GM18868 (cell line): ENCODE results near the gene SH2D2A.
A peak's percentile ranks its signal among the peaks of the same experiment; 100 is the strongest.

Experiments
- ATAC-seq: cut with Tn5 transposase; IDR thresholded peaks from one replicate; pipeline ENCODE4 v1.9.1; 2021; ENCODE audit warnings: mild to moderate bottlenecking, moderate library complexity; ENCODE audit not compliant: unreplicated experiment

The SH2D2A gene

DNA sequence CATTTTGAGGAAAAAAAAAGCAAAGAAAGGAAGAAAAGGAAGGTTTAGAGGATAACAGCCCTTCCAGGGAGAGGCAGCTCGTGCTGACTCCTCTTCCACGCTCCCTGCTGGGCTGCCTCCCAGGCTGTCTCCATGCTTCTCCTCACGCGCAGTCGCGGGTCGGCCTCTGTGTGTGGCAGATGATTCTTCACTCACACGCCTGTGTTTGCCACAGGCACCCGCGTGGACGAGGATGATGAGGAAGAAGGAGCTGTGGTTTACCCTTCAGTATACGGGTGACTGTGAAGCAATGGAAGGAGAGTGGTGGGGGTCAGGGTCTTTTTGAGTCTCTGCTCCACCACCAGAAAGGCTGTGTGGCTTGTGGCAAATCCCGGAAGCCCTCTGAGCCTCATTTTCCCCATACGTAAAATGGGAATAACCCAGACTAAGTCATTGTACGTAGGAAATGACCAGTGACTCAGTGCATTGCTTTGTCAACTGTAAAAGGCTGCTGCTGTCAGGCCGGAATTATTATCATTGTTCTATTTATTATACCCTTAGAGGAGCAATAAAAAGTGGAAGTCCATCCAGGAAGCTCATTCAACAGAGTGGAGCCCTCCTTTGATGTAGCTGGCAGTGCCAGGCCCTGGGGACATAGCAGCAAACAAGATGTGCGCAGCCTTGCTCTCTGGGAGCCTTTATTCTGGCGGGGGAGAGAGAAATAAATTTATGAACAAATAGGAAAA, 11.9 kb upstream of the SH2D2A start:
- ATAC-seq, result no peak

DNA sequence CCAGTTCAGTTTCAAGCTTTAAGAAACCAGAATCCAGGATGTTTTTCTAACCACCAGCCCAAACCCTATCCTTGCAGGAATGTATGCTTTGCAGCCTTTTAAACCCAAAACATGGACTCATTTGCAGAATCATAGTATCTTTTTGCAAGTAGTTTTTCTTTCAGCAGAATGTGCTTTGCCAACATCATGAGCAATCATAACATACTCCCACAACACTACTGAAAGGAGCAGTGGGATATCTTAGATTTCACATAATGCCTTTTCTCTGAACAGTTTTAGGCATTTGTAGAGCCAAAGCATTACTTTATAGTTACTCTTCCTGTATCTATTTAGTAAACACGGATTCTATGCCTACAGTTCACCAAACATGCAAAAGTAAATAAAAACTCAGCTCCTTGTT, 10.0 kb upstream of the SH2D2A start:
- ATAC-seq, result no peak

DNA sequence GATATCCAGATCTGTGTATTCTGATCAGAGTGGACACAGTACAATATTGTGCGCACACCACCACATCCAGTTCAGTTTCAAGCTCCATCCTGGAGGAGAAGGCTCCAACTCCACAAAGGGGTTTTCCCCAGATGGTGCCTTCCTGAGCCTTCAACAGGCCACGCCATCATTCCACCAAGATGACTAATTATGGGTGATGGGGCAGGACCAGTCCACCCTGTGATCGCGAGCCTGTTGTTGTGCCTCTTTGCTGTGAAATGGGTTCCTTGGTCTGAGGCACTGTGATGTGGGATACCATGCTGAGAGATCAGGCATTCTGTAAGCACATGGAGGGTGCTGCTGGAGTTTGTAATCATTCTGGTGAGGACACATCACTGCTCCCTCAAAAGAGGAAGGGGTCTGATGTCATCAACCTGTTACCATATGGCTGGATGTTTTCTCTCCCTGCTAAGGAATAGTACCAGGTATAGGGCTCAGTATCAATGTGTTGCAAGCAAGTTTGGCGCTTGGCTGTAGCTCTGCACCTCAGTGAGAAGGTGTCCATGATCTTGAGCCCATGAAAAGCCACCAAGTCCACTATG, 6.7 kb upstream of the SH2D2A start:
- no peak for ATAC-seq

GRCh38 chr1:156822680-156823079, 6.0 kb upstream of the SH2D2A start:
- no peak for ATAC-seq

DNA sequence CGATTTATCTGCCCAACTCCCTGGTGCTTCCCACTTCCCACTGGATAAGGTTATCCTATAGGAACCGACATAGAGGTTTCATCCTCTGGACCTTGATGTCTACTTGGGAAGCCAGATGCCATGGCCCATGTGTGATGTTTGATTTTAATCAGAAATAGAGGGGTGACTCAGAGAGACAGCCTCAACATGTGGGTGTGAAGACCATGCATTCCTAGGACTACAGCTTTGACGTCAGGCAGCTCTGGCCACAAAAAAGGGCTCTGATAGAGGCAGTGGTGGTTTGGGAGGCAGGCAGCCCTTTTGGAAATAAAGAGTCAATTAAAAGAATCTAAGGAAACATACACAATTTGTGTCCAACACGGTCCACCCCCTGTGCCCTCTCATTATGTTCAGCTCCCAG, 5.2 kb upstream of the SH2D2A start:
- no peak for ATAC-seq

- no peak for ATAC-seq
Measured at GRCh38 chr1:156815961-156816422, 656 bp downstream of the SH2D2A start.

DNA sequence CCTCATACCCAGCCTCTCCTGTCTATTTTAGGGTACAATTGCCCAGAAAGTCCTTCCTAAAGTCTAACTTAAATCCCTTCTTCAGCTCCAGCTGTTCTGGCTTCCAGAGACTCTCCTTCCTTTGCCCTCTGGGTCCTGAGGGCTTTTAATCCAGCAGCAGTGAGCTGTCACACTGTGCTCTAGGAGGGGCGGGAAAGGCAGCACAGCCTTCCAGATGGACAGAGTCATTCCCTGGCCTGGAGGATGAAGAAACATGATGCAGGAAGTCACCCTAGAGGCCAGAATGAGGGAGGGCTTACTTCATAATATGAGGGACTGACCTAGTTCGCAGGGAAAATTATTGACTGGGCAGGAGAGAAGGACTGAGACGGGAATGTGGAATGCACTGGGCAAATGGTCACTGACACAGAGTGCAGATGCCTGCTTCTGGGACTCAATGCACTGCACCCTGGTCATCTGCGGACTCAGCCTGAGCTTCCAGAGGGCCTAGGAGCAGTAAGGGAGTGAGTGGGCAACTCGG, 1.3 kb downstream of the SH2D2A start:
- ATAC-seq, result no peak

- ATAC-seq, result no peak
Measured at GRCh38 chr1:156814571-156815260, 1.9 kb downstream of the SH2D2A start.

- peak; percentile 48 for ATAC-seq
Measured at GRCh38 chr1:156813750-156814570, 2.7 kb downstream of the SH2D2A start.

- ATAC-seq, result no peak
Measured at GRCh38 chr1:156813298-156813697, 3.4 kb downstream of the SH2D2A start.

GRCh38 chr1:156812293-156812990, 4.2 kb downstream of the SH2D2A start:
- ATAC-seq, result no peak

DNA sequence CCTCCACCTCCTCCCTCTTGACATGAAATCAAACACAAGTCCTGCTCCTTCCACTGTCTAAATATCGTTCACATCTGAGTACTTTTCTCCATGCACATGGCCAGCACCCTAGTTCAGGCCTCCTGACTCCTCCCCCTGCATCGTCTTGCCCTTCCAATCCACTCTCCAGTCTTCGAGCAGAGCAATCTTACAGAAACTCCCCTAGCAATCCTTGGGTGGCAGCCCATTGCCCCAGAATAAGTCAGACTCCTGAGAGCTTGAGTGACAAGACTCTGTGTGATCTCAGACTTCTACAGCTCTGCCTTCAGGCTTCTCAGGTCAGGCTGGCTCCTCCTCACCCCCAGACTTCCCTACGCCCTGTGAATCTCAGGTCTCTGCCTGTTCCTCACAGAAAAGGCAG, 5.5 kb downstream of the SH2D2A start:
- ATAC-seq, result no peak

GRCh38 chr1:156809711-156810366, 6.8 kb downstream of the SH2D2A start:
- ATAC-seq, result no peak

DNA sequence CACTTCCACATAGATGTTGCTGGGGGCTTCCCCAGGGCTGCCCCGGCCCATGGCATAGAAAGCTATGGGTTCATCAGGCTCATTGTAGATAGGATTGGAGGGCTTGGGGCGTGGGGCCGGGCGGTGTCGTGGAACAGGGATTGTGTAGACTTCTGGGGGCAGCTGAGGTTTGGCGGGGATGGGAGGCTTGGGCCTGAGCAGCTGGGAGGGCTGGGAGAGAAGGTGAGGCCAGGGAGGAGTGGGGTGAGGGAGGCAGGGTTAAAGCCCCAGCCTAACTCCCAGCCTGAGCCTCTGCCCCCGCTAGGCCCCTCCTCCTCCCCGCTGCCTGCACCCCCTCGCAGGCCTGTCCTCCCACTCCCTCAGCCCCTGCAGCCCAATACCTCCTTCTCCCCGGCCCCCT, 7.4 kb downstream of the SH2D2A start:
- no peak for ATAC-seq

DNA sequence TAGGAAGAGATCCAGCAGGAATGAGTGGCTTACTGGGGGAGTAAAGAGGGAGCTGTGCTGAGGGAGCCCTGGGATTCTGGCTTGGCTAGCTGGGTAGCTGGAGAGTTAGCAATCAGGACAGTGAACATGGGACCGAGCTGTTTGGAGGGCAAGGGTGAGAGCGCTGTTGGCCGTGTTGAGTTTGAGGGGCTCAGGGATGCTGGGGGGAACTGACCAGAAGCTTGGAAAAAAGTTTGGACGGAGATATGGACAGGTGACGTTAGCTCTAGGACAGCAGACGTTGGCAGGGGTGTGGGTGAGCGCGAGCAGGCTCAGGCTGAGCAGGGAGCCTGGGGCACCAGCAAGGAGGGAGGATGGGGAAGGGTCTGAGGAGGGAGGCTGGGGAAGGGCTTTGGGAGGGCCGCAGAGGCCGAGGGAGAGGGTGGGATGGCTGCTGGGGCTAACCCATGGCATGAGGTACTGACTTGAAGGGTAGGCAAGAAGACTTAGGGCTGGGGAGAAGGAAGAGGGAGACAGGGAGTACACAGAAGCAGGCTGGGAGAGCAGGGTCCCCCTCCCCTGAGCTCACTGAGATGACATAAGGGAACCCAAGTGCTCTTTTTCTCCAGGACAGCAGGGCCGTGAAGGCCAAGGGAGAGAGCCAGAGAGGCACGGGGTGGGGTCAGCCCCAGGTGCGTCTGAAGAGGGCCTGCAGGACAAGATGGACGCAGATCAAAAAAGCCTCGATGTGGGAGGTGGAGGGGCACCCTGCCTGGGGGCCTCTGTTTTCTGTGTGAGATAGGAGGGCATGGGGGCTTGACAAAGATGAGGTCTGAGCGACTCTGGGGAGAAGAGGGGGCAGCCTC, 8.2 kb downstream of the SH2D2A start:
- ATAC-seq, result no peak

GRCh38 chr1:156807627-156808026, 9.0 kb downstream of the SH2D2A start:
- ATAC-seq, result no peak

DNA sequence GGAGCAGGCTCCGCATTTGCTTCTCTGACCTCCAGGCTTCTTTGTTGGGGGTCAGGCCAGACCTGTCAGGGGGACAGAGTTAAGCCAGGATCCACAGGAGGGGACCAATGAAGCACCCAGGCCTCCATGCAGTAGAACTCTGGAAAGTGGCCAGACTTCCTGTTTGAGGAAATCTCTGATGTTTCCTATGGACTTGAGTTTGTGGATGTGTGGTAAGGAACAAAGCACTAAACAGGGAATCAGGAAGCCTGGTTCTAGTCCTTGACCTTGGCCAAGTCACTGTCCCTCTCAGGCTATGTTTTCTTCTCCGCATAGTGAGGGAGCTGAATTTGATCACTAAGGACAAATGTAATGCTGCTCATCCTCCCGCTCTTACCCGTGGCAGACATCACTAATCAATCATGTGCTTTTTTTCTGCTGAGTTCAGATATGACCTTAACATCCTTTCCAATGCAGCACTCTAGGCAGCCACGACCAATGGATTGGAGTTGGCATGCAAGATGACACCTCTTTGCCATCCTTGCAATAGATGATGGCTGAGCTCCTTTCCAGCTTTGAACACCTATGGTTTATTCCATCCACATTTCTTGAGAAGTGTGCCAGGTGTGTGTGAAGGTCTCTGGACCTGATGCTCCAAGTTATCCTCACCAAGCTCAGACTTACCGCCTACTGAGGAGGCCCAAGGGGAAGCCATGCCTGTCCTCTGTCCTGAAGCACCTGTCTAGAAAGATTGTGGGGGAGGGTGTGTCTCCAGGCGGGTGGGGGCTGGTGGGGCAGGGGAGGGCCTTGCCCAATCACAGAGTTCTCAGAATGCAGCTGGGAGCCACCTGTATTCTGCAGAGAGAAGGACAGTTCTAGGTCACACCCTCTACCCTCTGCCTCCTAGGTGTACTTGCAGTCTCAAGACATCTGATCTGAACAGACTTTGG, 9.9 kb downstream of the SH2D2A start:
- ATAC-seq, result no peak
